ENCODE measurements around the gene TRPM3.

The TRPM3 gene

GRCh38 chr9:70963554-70963953 lies 157.9 kb downstream of the TRPM3 start:
- ChIA-PET CTCF (interaction anchor here (1.8 kb wide), 1 partner anchor 27 kb away, joined by 4 read pairs; no protein-coding TSS in a partner anchor), POLR2A (interaction anchor here (0.7 kb wide), 1 partner anchor 889 kb away, joined by 5 read pairs; no protein-coding TSS in a partner anchor)

GRCh38 chr9:70962761-70963440 lies 158.5 kb downstream of the TRPM3 start:
- H3K4me3 ChIP-seq (ENCODE audit: low read depth, low read length), result no peak overlapping the region
- ChIA-PET POLR2A (interaction anchor here (0.7 kb wide), 1 partner anchor 889 kb away, joined by 5 read pairs; no protein-coding TSS in a partner anchor), CTCF (interaction anchor here (1.8 kb wide), 1 partner anchor 26 kb away, joined by 4 read pairs; no protein-coding TSS in a partner anchor)
- no peak for DNase-seq (ENCODE audit: low read depth, low spot score)
- TF ChIP-seq CTCF (IDR thresholded peaks at IDR 0.05; ENCODE audit: insufficient read depth, low read length, missing control alignments), result no peak

More at GRCh38 chr9:70963554-70963953, 157.9 kb downstream of the TRPM3 start:
- DNase-seq (ENCODE audit: low read depth, low spot score), result no peak
- H3K4me3 ChIP-seq (ENCODE audit: low read depth, low read length), result no peak overlapping the region
- TF ChIP-seq CTCF (IDR thresholded peaks at IDR 0.05; ENCODE audit: insufficient read depth, low read length, missing control alignments), result no peak

GRCh38 chr9:70959366-70959765 lies 162.1 kb downstream of the TRPM3 start:
- TF ChIP-seq CTCF (IDR thresholded peaks at IDR 0.05; ENCODE audit: insufficient read depth, low read length, missing control alignments), result no peak
- POLR2A ChIA-PET, result no interaction called here
- H3K4me3 ChIP-seq (ENCODE audit: low read depth, low read length), result no peak overlapping the region
- no peak for DNase-seq (ENCODE audit: low read depth, low spot score)
- CTCF ChIA-PET, result no interaction called here

GRCh38 chr9:70954596-70955143 lies 166.8 kb downstream of the TRPM3 start:
- no peak overlapping the region for H3K4me3 ChIP-seq (ENCODE audit: low read depth, low read length)
- POLR2A ChIA-PET, result interaction anchor here (0.6 to 1.2 kb wide), 4 partner anchors 18 to 31 kb away, joined by 3 to 4 read pairs (median 3); no protein-coding TSS in a partner anchor
- CTCF ChIA-PET, result interaction anchor here (1.0 to 1.8 kb wide), 3 partner anchors 26 to 314 kb away, joined by 3 to 9 read pairs (median 5); no protein-coding TSS in a partner anchor
- DNase-seq (ENCODE audit: low read depth, low spot score), result no peak
- TF ChIP-seq CTCF (IDR thresholded peaks at IDR 0.05; ENCODE audit: insufficient read depth, low read length, missing control alignments), result no peak

GRCh38 chr9:70954126-70954525 lies 167.3 kb downstream of the TRPM3 start:
- CTCF ChIA-PET, result interaction anchor here (1.0 to 1.8 kb wide), 3 partner anchors 26 to 314 kb away, joined by 3 to 9 read pairs (median 5); no protein-coding TSS in a partner anchor
- DNase-seq (ENCODE audit: low read depth, low spot score), result peak; percentile 74
- H3K4me3 ChIP-seq (ENCODE audit: low read depth, low read length), result no peak overlapping the region
- TF ChIP-seq CTCF (IDR thresholded peaks at IDR 0.05; ENCODE audit: insufficient read depth, low read length, missing control alignments), result no peak
- POLR2A ChIA-PET, result interaction anchor here (0.6 to 1.2 kb wide), 4 partner anchors 17 to 31 kb away, joined by 3 to 4 read pairs (median 3); no protein-coding TSS in a partner anchor
